Measurements from ENCODE around the gene PCDH9.
A peak's percentile ranks its signal among the peaks of the same experiment; 100 is the strongest.

The PCDH9 gene

DNA sequence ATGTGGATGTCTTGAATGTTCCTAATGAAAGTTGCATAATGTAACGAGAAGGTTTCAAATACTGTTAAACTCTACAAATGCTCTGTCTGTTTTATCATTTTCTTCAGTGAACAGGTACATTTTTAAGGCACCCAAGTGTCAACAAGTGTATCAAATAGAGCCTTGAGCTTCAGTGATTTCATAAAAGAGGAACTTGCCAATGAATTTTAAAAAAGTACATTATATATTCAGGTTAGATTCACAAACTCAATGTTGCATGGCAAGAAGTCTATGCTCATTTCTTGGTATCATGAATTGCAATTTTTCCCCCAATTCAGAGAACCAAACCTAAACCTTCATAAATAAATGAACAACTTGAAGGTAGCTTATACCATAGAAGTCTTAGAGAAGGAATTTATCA, 838.8 kb downstream of the PCDH9 start:
- no peak for DNase-seq (ENCODE audit: low spot score)

DNA sequence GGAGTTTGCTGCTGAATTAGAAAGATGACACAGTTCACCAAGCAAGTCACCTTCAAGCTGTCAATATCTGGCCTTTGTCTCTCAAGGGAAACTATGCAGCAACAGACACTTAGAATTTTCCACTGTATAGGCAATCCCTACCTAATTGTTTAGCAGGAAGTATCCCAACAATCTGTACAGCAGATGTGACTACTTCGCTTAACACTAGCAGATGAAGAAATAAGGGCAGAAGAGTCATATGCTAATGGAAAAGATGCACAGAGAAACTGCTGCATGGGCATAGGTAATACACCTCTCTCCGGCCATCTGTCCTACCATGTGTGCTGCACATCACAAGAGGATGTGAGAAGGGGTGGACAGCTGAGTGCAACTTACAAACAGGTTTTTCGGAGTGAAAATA, 851.2 kb downstream of the PCDH9 start:
- no peak for DNase-seq (ENCODE audit: low spot score)

DNA sequence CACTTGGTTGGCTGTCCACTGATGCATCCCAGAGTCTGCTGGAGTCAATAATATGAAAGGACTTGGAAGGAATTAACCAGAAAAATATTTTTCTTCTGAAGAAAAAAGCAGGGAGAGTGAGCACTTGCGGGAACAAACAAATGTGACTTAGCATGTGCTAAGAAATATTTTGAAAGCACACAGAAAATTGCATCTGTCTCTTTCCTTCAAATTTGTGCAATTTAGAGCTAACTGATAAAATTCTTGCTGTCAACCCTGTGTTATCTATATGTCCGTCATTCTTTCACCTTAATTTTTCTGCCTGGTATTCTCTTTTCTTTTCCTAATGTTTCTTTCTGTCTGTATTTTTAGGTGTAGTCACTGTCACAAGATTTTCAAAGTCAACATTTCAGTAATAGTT, 852.6 kb downstream of the PCDH9 start:
- no peak for DNase-seq (ENCODE audit: low spot score)

DNA sequence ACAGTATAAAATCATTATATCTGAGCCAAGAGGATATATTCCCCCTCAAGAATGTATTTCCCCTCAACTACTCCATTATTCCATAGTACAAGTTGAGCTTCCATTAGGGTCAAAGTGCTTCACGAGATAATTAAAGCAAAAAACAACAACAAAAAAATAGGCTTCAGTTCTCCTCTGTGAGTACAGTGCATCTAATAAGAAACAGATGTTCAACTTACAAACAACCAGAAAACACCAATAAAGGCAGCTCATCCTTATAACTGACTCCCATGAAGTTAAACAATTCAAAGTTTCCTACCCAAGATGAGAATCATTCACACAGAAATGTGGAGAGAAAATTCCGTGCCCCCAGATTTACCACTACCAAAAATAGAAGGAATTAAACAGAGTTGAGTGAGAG, 854.4 kb downstream of the PCDH9 start:
- no peak for DNase-seq (ENCODE audit: low spot score)

DNA sequence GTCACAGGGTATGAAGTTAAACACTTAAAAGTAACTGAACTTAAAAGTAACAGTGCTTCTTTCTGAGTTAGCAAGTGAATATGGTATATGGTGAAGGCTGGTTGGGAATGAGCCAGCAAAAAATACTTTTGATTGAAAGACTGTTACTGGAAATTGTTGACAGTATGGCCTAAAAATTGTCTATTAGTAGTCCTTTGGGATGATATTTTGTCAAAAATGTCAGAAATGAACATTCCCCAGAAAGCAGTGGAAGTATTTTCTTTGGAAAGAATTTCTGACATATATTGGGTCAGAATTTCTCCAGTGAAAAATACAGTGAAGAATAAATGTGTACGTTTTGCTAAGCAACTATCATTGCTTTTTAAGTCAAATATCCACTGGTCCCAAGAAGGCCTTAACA, 860.5 kb downstream of the PCDH9 start:
- DNase-seq (ENCODE audit: low spot score) = no peak

DNA sequence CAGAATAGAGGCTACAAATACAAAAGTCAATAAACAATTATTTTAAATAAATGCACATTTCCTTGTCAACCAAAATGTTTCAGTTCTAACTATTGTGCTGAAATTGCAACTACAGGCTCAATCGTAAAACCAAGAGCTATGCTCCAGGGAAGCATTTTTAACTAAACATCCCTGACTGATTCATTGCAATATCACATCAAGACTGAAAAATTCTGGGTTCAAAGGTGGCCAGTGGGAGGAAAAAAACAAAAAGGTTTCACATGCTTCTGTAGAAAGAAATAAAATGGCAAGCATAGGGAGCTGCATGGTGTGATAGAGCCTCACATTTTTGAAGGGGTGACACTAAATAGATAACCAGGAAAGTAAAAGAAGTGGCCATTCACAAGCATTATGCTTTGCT, 862.8 kb downstream of the PCDH9 start:
- DNase-seq (ENCODE audit: low spot score) = no peak

DNA sequence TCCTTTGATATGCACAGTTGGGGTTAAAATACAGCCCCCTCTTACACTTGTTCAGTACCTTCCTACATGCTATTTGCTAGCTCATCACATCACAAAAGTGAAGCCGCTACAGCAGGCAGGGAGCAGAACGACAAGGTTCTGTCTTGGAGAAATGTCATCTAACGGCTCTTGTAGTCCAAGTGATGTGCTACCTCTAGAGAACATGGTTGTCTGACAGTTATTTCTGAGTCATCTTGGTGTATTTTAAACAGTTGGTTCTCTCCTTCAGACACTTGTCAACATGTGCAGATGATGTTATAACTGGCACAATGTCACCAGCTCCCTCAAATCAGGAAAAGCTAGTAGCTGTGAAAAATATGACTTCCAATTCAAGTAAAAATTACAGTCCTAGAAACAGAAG, 865.0 kb downstream of the PCDH9 start:
- DNase-seq (ENCODE audit: low spot score) = peak; percentile 47

DNA sequence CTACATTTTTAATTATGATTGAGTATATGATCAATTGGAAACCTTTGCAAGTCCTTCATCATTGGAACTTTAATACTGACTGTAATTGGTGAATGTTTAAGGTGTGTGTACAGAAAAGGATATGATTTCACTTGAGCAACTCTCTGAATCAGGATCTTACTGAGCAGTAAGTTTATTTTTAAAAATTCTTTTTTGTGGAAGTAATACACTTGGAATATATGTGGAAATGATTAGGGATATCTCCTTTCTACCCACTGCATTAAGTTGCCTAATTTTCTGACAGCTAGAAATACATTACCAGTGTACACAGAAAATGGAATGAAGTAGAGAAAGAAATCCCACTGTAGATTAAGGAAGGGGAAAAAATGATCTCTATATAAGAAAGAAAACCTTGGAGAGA, 865.8 kb downstream of the PCDH9 start:
- DNase-seq (ENCODE audit: low spot score) = no peak

DNA sequence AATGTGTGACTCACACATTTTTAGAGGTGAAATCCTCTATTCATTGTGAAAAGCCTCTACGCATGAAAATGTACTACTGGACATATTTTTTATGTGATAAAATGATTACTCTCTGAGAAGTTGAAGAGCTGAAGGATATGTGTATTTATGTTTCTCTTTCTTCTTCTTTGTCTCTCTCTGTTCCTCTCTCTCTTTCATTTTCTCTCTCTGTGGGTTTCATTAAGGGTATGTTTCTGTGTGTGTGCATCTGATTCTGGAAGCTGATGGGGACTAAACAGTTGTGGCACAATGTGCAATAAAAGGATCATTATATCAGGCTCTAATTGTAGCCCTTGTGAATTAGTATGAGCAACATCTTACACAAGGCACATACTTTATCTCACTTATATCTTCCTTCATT, 867.7 kb downstream of the PCDH9 start:
- no peak for DNase-seq (ENCODE audit: low spot score)

DNA sequence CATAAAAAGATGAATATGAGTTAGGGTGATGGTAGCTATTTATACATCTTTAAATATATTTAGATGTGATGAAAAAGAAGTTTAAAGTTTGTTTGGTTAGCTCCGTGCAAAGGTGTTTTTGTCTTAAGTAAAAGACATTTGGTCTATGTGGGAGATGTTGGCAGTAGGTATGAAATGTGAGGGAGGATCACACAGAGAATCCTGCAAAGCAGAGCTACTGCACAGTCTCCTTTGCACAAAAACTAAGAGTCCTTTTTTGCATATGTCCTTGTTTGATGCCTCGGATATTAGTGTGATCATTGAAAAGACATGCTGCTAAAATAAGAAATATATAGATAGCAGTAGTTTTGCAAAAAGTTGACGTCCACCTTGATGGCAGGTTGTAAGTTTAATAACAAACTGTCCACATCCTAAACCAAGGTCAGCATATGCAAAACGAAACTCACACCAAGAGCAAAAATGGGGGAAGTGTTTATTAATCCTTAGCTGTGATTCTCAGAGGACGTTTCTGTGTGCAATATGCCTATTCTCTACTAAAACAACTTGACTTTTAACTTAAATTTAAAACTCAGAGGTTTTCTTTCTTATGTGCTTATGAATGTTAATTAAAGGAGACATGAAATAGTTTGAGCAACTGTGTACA, 870.1 kb downstream of the PCDH9 start:
- no peak for DNase-seq (ENCODE audit: low spot score)

DNA sequence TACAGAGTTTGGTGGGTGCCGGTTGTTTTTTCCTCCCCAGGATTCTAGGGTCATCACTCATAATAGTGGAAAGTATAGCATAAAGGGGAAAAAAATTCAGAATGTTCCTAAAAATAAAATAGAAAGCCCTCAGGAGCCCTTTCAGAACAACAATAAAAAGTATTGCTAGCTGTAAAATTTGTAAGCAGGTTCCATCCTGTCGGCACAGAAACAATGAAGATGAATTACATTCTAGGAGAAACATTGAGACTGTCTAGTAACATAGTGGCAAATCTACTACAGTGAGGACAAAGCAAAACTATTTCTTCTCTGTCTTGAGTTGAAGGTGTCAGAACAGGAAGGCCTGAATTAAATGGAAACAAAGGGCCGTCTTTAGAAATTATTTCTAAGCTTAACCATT, 870.7 kb downstream of the PCDH9 start:
- DNase-seq (ENCODE audit: low spot score) = no peak

DNA sequence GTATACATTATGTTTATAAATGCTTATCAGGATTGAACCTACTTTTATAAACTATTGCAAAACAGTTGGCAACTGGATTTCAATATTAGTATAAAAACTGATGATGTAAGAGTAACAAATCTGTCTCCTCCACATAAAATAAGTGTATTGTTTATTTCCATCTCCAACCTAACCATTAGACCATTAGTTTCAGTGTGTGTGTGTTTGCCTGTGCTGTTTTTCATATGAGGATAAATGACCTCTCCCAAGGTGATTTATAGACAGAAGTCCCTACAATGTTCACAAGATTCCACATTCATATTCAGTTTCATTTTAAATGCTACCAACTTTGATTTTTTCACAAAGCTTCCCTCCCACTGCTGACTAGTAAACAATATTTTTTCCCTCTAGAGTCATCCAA, 871.6 kb downstream of the PCDH9 start:
- DNase-seq (ENCODE audit: low spot score) = no peak

DNA sequence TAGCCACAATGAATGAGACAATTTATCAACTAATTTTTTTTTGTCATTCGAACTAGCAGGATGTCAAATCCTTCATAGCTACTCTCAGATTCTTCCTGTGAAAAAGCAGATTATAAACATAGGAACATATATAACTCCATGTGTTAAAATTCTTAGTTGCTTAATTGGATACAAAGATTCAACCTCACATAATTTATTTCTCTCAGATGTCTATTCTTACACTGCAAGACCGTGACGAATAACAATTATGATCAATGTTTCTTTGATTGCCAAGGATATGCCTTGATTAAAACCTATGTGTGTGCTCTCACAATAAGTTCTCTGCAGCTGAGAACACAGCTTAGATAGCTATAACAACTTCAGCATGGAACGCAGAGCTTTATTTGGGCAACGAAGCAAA, 872.7 kb downstream of the PCDH9 start:
- DNase-seq (ENCODE audit: low spot score) = no peak

DNA sequence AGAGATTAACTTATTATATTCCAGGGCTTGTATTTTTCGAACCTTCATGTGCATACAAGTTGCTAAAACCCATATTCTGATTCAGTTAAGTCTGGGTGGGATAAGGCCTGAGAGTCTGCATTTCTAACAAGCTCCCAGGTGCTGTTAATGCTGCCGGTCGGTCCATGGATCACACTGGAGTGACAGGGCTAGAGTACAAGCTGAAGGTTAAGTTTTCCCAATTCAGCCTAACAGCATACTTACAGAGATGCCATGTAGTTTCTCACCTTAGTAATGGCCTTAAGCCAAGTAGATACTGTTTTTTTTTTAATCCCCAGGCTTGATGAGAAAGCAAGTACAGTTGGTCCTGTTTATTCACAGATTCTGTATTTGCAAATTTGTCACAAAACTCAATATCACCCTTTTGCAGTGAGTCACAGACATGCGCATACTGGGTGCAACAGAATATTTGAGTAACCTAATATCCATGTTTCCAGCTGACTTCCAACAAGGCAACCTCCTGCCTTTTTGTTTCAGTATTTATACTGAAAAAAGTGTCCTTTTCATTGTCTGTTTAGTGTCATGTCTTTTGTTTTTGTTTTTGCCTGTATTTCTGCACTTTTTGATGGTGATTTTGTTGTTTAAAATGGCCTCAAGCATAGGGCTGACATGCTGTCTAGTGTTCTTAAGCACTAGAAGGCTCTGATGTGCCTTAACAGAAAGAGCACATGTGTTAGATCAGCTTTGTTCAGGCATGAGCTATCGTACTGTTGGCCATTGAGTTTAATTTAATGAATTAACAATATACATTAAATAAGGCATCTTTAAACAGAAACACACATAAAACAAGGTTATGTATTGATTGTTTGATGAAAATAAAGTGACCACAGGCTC, 875.0 kb downstream of the PCDH9 start:
- no peak for DNase-seq (ENCODE audit: low spot score)

DNA sequence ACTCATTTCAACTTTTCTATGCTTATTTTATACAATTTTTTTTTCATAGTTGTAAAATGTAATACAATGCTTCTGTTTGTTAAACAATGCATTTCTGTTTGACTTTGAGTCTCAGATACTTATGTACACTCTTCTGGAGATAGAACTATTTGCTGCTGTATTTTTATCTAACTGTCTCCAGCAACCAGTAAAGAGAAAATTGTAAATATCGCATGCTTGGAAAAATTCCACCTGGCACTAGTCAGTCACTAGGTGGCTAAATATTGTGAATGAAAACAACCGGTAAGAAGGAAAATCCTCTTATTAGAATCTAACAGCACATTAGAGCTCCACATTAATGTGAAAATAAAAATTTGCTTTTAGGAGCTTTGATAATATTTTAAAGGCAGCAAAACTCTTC, 876.5 kb downstream of the PCDH9 start:
- DNase-seq (ENCODE audit: low spot score) = no peak

DNA sequence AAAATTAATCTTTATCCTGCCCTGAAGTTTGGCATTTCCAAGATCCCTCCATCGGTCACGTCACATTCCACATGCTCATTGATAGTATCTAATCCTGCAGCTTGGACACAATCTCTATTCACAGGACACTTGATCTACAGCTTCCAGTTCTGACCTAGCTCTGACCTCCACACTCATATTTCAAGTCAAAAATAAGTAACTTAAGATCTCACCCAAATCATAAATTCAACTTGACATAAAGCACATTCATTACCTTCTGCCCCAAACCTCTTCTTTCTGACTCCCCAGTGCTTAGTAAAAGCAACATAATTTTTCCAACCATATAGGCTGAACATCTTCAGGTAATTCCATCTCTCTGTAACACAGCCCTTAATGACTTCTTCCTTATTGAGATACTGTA, 880.2 kb downstream of the PCDH9 start:
- no peak for DNase-seq (ENCODE audit: low spot score)

DNA sequence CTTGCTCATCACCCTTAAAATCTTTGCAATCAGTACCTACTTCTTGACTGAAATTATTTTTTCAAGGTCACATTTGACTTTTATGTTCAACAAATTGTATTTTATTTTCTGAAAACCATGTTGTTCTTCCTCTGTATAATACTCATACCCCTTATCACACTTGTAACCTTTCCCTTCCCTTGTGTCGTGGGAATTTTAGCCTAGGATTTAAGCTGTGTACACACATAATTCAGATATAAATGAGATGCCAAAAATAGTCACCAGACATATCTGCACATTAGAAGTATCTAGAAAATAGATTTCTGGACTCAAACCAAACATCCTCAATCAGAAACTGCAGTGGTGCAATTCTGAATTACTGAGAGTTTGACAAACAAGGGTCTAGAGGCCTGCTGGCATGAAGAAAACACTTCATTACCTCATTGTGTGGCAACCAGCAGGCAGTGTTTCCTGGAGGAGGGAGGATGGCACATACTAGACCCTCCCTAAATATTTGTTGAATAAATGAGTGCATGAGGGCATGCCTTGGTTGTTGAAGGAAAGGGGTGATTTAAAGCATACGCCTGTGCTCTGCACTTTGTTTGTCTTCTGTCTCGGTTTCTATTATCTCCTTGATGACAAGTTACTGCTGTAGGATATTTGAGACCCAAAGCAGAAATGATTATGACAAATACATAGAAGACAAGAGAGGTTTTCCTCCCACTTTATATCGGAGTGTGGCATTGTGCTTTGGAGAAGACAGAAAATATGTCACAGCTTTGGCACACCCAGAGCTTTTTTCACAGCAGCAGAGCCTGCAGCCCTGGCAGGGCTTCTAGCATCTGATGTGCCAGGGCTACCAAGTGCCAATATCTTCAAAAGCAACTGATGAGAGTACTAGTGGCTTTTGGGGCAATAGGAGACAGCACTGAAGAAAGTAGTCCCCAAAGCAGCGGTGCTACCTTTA, 881.1 kb downstream of the PCDH9 start:
- DNase-seq (ENCODE audit: low spot score) = peak; percentile 75

DNA sequence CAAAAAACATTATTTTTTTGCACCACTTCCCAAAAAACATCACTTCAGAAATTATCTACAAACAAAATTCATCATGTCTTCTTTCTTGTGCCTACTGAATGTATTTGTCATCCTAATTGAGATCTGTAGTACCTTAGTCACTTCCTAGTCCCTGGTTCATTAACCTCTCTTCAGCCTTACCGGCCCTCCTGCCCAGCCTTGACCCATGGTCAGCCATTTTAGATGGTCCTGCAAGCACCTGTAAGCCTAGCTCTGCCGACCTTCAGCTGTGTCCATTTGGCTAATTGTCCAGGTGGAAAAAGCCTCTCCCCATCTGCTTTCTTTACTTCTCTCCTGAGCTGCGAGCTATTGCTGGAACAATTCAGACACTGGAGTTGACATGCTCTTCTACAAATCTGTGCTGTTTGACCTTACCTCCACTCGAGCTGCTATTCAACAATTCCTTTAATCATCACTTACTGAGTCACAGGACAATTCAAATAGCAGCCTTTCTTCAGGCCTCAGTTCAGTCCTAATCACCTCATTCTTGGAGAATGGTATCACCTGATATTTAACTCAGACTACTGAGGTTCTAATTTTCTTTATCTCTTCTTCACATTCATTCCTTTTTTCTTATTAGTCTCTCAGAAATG, 882.5 kb downstream of the PCDH9 start:
- no peak for DNase-seq (ENCODE audit: low spot score)

DNA sequence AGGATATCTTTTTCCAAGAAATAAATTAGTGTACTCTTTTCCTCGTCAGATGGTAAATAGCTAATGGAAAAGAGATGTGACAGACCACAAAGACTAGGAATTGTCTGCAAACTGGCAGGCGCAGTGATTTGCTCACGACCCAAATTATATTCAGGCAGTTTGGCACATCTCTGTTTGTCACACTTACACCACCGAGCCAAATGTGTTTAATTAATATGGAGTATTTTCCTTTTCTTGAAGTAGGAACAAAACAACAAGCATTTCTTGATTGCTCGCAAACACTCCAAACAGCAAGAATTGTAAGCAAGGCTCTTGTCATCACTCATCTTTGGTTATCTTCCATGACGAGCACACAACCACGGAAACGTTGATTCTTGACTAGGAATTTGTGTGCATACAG, 884.2 kb downstream of the PCDH9 start:
- DNase-seq (ENCODE audit: low spot score) = peak; percentile 52

DNA sequence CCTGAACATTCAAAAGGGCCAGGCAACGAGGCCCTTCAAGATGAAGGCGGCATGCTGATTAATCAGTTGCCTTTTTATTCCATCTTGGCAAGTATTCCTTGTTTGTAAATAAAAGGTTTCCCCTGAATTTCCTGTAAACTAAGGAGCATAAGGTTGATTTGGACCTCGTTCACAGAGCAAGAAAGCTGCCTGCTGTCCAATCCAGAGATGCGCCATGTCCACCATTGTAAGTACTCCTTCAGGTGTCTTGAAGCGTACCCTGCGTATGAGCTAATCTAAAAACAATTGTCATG, 884.7 kb downstream of the PCDH9 start:
- no peak for DNase-seq (ENCODE audit: low spot score)

DNA sequence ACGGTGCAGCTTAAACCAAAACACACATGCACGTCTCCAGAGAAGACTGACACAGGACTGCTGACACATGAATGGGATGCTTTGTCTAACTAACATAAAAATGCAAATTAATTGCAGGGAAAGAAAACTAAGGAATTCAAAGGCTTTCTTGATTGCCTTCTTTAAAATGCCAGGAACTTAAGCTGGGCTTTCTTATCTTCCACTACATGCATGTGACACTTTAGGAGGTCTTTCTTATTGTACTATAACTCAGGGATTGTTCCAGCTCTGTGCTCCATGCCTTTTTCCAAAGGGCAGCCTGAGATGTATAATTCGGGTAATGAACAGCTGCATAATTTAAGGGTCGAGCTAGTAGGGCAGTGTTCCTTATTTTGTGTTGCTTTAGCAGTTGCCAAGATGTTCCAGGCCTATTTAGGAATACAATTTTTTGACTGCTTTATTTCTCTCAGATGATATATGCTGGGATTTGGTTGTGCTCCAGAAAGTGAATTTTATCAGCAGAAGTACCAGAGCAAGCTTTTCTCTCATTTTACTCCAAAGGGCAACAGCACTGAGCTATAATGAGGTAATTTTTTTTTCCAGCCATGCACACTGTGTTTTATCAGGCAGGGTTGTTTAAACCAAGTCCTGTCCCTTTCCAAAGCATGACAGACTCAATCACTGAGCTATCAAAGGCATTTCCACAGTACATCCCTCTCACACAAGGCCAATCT, 885.2 kb downstream of the PCDH9 start:
- no peak for DNase-seq (ENCODE audit: low spot score)

All from Ammon's horn (tissue), 1 donor.